ENCODE data around the gene FAM124A. TPM values are rescaled to one million over a fixed set of nuclear protein-coding genes. Genes with fewer than 3 reads are reported as not detected.

The FAM124A gene
- total and polyA plus RNA-seq, 10 donors, result 2.6 to 39.9 (median 23.7) TPM

GRCh38 chr13:51177188-51177587, 45.0 kb upstream of the FAM124A start:
- WGBS, 5 donors, result 86 to 97% (median 94%) methylated on average over 1 of the region's 1 CpG
- intact Hi-C loops (cut with DNase I; ENCODE audit: low total_unique reads), result no loop called here
- H3K4me3 ChIP-seq, result no peak overlapping the region
- peaks cover 0 to 5% (median 0%) of the 10 kb centered on the region in 7 donors for H3K27me3 ChIP-seq (replicated peaks in 1 of 7)
- no peaks in the 10 kb centered on the region for H3K9me3 ChIP-seq
- H3K36me3 ChIP-seq, result no peaks in the 10 kb centered on the region
- no peak for TF ChIP-seq POLR2A (IDR thresholded peaks at IDR 0.05)
- TF ChIP-seq, protein P1, sequence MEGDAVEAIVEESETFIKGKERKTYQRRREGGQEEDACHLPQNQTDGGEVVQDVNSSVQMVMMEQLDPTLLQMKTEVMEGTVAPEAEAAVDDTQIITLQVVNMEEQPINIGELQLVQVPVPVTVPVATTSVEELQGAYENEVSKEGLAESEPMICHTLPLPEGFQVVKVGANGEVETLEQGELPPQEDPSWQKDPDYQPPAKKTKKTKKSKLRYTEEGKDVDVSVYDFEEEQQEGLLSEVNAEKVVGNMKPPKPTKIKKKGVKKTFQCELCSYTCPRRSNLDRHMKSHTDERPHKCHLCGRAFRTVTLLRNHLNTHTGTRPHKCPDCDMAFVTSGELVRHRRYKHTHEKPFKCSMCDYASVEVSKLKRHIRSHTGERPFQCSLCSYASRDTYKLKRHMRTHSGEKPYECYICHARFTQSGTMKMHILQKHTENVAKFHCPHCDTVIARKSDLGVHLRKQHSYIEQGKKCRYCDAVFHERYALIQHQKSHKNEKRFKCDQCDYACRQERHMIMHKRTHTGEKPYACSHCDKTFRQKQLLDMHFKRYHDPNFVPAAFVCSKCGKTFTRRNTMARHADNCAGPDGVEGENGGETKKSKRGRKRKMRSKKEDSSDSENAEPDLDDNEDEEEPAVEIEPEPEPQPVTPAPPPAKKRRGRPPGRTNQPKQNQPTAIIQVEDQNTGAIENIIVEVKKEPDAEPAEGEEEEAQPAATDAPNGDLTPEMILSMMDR (IDR thresholded peaks at IDR 0.05 in 8 of 11, conservative IDR thresholded peaks at IDR 0.05 in 3 of 11), result no peak
- TF ChIP-seq POLR2AphosphoS5 (IDR thresholded peaks at IDR 0.05), result no peak
- no peak for DNase-seq
- no peak overlapping the region for H3K27ac ChIP-seq
- H3K4me1 ChIP-seq, result no peaks in the 10 kb centered on the region

DNA sequence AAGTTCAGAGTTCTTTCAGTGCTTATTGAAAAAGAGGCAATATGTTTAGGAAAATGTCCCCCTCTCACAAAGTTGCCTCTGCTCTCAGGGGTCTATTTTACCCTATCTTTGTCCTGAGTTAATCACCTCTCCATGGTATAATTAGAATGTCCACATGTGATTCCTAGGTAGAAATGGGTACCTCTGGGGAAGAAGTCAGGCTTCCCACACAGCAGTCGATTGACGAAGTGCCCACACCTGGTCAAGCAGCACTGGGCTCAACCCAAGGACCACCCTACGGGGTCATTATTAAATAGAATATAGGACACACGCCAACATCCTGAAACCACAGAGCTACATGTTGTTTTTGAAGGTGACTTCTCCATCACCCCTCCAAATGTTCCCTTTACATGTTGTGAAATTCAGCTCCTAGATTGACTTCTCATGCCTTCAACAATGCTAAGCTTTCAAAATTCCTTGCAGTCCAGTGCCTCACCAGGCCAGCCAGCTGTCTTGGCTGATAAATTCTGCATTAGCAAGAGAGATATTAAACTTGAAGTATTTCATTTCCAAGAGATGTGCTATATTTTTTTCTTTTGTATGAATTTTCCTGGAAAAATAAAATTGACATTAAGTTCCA, 43.6 kb upstream of the FAM124A start:
- H3K27ac ChIP-seq, result no peak overlapping the region

GRCh38 chr13:51179432-51179971, 42.7 kb upstream of the FAM124A start:
- WGBS, 5 donors, result 78 to 96% (median 91%) methylated on average over 5 of the region's 5 CpGs

More for the DNA sequence above, 43.6 kb upstream of the FAM124A start:
- WGBS, 5 donors, result 79 to 97% (median 89%) methylated on average over 4 of the region's 4 CpGs
- intact Hi-C loops (cut with DNase I; ENCODE audit: low total_unique reads), result no loop called here
- Histone ChIP-seq H3K4me1 (no peaks in the 10 kb centered on the region), H3K36me3 (no peaks in the 10 kb centered on the region), H3K4me3 (no peak overlapping the region), H3K9me3 (no peaks in the 10 kb centered on the region), H3K27me3 (replicated peaks in 1 of 7) (peaks cover 0 to 5% (median 0%) of the 10 kb centered on the region in 7 donors)
- no peak for DNase-seq
- TF ChIP-seq POLR2A (IDR thresholded peaks at IDR 0.05) (no peak), POLR2AphosphoS5 (IDR thresholded peaks at IDR 0.05) (no peak)
- TF ChIP-seq, protein P1 (IDR thresholded peaks at IDR 0.05 in 8 of 11, conservative IDR thresholded peaks at IDR 0.05 in 3 of 11), result no peak

More at GRCh38 chr13:51179432-51179971, 42.7 kb upstream of the FAM124A start:
- Histone ChIP-seq H3K27ac (no peak overlapping the region), H3K27me3 (replicated peaks in 1 of 7) (peaks cover 0 to 5% (median 0%) of the 10 kb centered on the region in 7 donors), H3K4me3 (no peak overlapping the region), H3K36me3 (no peaks in the 10 kb centered on the region), H3K4me1 (no peaks in the 10 kb centered on the region), H3K9me3 (no peaks in the 10 kb centered on the region)
- DNase-seq, result no peak
- TF ChIP-seq POLR2AphosphoS5 (IDR thresholded peaks at IDR 0.05) (no peak), POLR2A (IDR thresholded peaks at IDR 0.05) (no peak)
- TF ChIP-seq, protein P1 (IDR thresholded peaks at IDR 0.05 in 8 of 11, conservative IDR thresholded peaks at IDR 0.05 in 3 of 11), result no peak
- intact Hi-C loops (cut with DNase I; ENCODE audit: low total_unique reads), result no loop called here
